ENCODE data around the gene HIP1. TPM values are rescaled to one million over a fixed set of nuclear protein-coding genes. Genes with fewer than 3 reads are reported as not detected.
A peak's percentile ranks its signal among the peaks of the same experiment; 100 is the strongest.

The HIP1 gene
- total and polyA plus RNA-seq, 9 of the 15 experiments (the other 6 are each of a cell fraction or from before 2014, with no cell fraction given): 2.4 to 13.7 (median 9.5) TPM

DNA sequence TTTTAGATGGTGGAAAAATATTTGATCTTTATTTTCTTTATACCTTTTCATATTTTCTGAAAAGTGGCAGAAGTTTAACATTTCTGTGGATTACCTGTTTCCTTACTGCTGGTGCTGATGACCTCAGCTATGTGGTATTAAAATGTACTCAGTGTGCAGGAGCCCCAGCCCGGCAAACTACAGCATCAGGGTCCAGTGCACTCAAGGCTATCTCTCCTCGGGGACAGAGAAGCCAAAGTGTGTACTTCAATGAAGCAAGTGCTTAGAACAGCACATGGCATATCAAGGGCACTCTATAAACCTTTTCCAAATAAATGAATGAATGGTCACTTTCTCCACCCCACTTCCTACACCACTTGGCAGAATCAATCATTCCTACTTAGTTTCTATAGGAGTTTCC, 111.8 kb downstream of the HIP1 start:
- Histone ChIP-seq H3K9me3 (replicated peaks; ENCODE audit: control insufficient read depth, insufficient read depth, low read depth, low read length) (peaks cover 8% of the 10 kb centered on the region), H3K9ac (ENCODE audit: insufficient read depth in 1 of 2, low read depth in 2 of 2, low read length in 2 of 2) (no peak overlapping the region), H3K36me3 (ENCODE audit: control insufficient read depth, insufficient read depth, low read length) (no peaks in the 10 kb centered on the region), H3K27ac (ENCODE audit: extremely low read depth, low read depth, low read length) (no peak overlapping the region), H4K20me1 (replicated peaks; ENCODE audit: control insufficient read depth, insufficient read depth, low read length) (no peaks in the 10 kb centered on the region), H3K27me3 (ENCODE audit: control insufficient read depth in 2 of 2, insufficient read depth in 2 of 2, low read length in 2 of 2) (no peaks in the 10 kb centered on the region), H3K4me2 (ENCODE audit: insufficient read depth, low read length) (no peak overlapping the region), H3K79me2 (ENCODE audit: control insufficient read depth, insufficient read depth, low read length) (no peaks in the 10 kb centered on the region; the same call in 2 of the 3 replicates), H2AFZ (ENCODE audit: low read depth, low read length) (no peak overlapping the region), H3K9me1 (ENCODE audit: control insufficient read depth, insufficient read depth, low read length) (no peaks in the 10 kb centered on the region), H3K4me1 (replicated peaks in 1 of 2; ENCODE audit: control insufficient read depth in 2 of 2, insufficient read depth in 2 of 2, low read length in 2 of 2) (peaks cover 8 to 21% of the 10 kb centered on the region in 2 experiments; a peak in 4 of 5 replicates), H3K4me3 (no peak overlapping the region)
- BruUV-seq (replicated peaks): no TSS peak
- ChIA-PET POLR2A (no interaction called here), CTCF (ENCODE audit: low intra/inter-chr PET ratio) (no interaction called here)
- no peak for FAIRE-seq
- peak; percentile 79 for TF ChIP-seq ZNF707 (CRISPR knock-in tag; conservative IDR thresholded peaks at IDR 0.05)
- no peak for TF ChIP-seq HCFC1 (IDR thresholded peaks at IDR 0.05; ENCODE audit: low read depth, low read length)
- 53% methylated on average over 2 of the region's 2 CpGs for WGBS (ENCODE audit: insufficient coverage, low coverage, missing lambda C conversion rate)
- in situ Hi-C loops (cut with MboI): loop anchor here (25.0 kb wide), 1 partner anchor 1010 kb away; the partner anchor contains the start of gene POMZP3
- DNase-seq (ENCODE audit: extremely low read depth in 1 of 4, low spot score in 3 of 4): no peak
- intact Hi-C loops (cut with micrococcal nuclease): no loop called here
- no peak for ATAC-seq

DNA sequence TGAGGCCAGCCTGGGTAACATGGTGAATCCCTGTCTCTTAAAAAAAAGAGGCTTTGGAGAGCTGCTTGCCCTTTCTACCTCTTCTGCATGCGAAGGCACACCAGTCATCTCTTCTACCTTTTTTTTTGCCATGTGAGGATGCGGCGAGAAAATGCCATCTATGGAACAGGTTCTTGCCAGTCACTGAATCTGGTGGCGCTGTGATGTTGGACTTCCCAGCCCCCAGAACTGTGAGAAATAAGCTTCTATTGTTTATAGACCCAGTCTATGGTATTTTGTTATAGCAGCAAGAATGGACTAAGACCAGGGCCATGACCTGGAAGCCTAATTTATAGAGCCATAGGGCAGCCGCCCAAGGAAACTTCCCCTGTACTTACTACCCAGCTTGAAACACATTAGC, 112.9 kb downstream of the HIP1 start:
- ATAC-seq (no peak), FAIRE-seq (no peak), DNase-seq (ENCODE audit: extremely low read depth in 1 of 4, low spot score in 3 of 4) (no peak)
- Histone ChIP-seq H3K9me1 (ENCODE audit: control insufficient read depth, insufficient read depth, low read length) (no peaks in the 10 kb centered on the region), H3K4me2 (ENCODE audit: insufficient read depth, low read length) (no peak overlapping the region), H4K20me1 (replicated peaks; ENCODE audit: control insufficient read depth, insufficient read depth, low read length) (no peaks in the 10 kb centered on the region), H3K36me3 (ENCODE audit: control insufficient read depth, insufficient read depth, low read length) (no peaks in the 10 kb centered on the region), H3K27ac (ENCODE audit: extremely low read depth, low read depth, low read length) (no peak overlapping the region), H3K9ac (ENCODE audit: insufficient read depth in 1 of 2, low read depth in 2 of 2, low read length in 2 of 2) (no peak overlapping the region), H3K79me2 (ENCODE audit: control insufficient read depth, insufficient read depth, low read length) (no peaks in the 10 kb centered on the region; the same call in 2 of the 3 replicates), H3K4me3 (no peak overlapping the region), H3K9me3 (replicated peaks; ENCODE audit: control insufficient read depth, insufficient read depth, low read depth, low read length) (peaks cover 8% of the 10 kb centered on the region), H3K27me3 (ENCODE audit: control insufficient read depth in 2 of 2, insufficient read depth in 2 of 2, low read length in 2 of 2) (no peaks in the 10 kb centered on the region), H3K4me1 (replicated peaks in 1 of 2; ENCODE audit: control insufficient read depth in 2 of 2, insufficient read depth in 2 of 2, low read length in 2 of 2) (peaks cover 0 to 11% of the 10 kb centered on the region in 2 experiments; a peak in 3 of 5 replicates), H2AFZ (ENCODE audit: low read depth, low read length) (no peak overlapping the region)
- ChIA-PET POLR2A (no interaction called here), CTCF (ENCODE audit: low intra/inter-chr PET ratio) (no interaction called here)
- intact Hi-C loops (cut with micrococcal nuclease) (no loop called here), in situ Hi-C loops (cut with MboI) (loop anchor here (25.0 kb wide), 1 partner anchor 1011 kb away; the partner anchor contains the start of gene POMZP3)
- BruUV-seq (replicated peaks): no TSS peak
- 92% methylated on average over 5 of the region's 5 CpGs for WGBS (ENCODE audit: insufficient coverage, low coverage, missing lambda C conversion rate)
- no peak for TF ChIP-seq KLF13 (tag; IDR thresholded peaks at IDR 0.05; ENCODE audit: borderline replicate concordance, low read depth)
- peak; percentile 80; the same call in 1 of the 2 replicates for TF ChIP-seq CBX1 (IDR thresholded peaks at IDR 0.05; ENCODE audit: low read depth)
- TF ChIP-seq ZNF584 (CRISPR knock-in tag; IDR thresholded peaks at IDR 0.05; ENCODE audit: low read depth): peak; percentile 52; the same call in 1 of the 2 replicates
- TF ChIP-seq ZNF12 (CRISPR knock-in tag; IDR thresholded peaks at IDR 0.05): peak; percentile 89
